ENCODE data around the gene GALNT10. TPM values are rescaled to one million over a fixed set of nuclear protein-coding genes. Genes with fewer than 3 reads are reported as not detected.

The GALNT10 gene
- total RNA-seq, 1 experiment from 2014 or later: 23.4 TPM

DNA sequence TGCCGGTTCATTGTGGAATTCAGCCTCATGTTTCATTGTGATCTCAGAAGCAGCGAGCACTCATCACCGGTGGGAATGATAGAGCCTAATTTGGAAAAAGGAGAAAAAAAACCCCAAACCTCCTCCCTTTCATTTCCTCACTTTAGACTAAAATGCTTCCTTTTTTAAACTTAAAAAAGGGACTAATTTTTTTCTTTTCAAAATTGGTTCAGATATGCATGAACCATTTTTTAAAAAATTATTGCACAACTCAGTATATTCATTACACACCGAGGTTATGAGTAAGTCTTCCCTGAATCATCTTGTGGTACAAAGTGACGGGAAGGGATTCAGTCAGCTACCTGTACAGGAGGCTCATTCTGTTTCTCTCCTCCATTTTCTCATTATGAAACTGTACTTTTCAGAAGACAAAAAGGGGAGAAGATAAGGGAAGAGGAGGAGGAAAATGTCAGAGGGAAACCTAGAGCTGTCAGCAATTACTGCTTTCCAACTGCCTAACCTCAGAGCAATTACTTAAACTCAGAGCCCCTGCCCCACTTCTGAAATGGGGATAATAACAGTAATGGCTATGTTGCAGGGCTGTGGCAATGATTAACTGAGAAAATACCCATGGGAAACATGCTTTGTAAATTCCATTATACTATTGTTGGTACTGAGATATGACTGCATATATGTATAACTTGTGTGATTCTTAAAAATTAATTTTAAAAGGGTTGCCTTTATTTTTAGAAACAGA, 24.0 kb downstream of the GALNT10 start:
- Histone ChIP-seq H3K9me3 (no peaks in the 10 kb centered on the region), H3K27me3 (replicated peaks; ENCODE audit: control insufficient read depth, insufficient read depth, low read length) (no peaks in the 10 kb centered on the region), H3K4me1 (no peaks in the 10 kb centered on the region), H3K4me3 (ENCODE audit: low read depth, low read length) (no peak overlapping the region), H3K36me3 (ENCODE audit: control insufficient read depth, insufficient read depth, low read length) (no peaks in the 10 kb centered on the region)
- no peaks in the 10 kb centered on the region for H3K27me3 Mint-ChIP-seq (ENCODE audit: insufficient read depth, unreplicated experiment)
- no peaks in the 10 kb centered on the region for H3K4me1 Mint-ChIP-seq (ENCODE audit: low read depth, unreplicated experiment)
- ChIA-PET CTCF (no interaction called here), POLR2A (no interaction called here)
- H3K9me3 Mint-ChIP-seq (ENCODE audit: unreplicated experiment): no peaks in the 10 kb centered on the region
- no peak overlapping the region for H3K4me3 Mint-ChIP-seq (ENCODE audit: unreplicated experiment)
- intact Hi-C loops (cut with micrococcal nuclease; ENCODE audit: unreplicated experiment): no loop called here
- no peak overlapping the region for H3K27ac Mint-ChIP-seq (ENCODE audit: unreplicated experiment)
- DNase-seq: no peak
- no TSS peak for BruUV-seq (replicated peaks)
- TF ChIP-seq, protein P1, sequence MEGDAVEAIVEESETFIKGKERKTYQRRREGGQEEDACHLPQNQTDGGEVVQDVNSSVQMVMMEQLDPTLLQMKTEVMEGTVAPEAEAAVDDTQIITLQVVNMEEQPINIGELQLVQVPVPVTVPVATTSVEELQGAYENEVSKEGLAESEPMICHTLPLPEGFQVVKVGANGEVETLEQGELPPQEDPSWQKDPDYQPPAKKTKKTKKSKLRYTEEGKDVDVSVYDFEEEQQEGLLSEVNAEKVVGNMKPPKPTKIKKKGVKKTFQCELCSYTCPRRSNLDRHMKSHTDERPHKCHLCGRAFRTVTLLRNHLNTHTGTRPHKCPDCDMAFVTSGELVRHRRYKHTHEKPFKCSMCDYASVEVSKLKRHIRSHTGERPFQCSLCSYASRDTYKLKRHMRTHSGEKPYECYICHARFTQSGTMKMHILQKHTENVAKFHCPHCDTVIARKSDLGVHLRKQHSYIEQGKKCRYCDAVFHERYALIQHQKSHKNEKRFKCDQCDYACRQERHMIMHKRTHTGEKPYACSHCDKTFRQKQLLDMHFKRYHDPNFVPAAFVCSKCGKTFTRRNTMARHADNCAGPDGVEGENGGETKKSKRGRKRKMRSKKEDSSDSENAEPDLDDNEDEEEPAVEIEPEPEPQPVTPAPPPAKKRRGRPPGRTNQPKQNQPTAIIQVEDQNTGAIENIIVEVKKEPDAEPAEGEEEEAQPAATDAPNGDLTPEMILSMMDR (IDR thresholded peaks at IDR 0.05; ENCODE audit: insufficient read depth in 1 of 2, low read depth in 1 of 2, low read length in 1 of 2, severe bottlenecking in 1 of 2, unreplicated experiment in 1 of 2): no peak
- H3K36me3 Mint-ChIP-seq (ENCODE audit: insufficient read depth, unreplicated experiment): no peaks in the 10 kb centered on the region

DNA sequence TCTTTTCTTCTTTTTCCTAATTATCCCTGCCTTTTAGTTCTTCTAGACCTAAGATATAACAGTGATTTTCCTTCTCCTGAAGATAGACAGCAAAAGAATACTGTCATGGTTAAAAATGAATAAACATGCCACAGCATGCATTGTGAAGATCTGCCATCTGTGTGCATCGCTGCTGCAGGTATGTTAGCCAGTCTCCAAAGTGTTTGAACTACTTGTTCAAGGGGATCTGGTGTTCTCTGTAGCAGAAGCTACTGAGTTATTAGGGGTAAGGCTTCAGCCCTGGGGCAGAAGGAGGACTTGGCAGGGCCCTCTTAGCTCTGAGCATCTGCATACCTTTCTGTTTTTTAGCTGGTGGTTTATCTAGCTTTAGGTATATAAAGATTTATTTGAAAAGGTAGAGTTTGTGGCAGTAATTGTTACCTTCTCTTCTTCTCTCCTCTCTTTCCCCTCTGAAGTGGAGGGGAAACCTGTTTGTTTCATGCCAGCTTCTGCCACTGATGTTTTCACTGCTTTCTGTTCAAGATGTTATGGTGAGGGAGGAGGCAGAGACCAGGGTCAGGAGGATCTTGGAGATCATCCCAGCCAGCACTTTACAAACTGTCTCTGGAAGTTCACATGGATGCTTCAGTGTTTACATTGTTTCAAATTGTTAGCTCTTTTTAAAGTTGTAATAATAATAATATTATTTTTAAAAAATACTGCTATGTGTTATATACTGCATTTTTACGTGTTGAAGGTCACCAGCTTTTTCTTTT, 25.2 kb downstream of the GALNT10 start:
- Histone ChIP-seq H3K9me3 (no peaks in the 10 kb centered on the region), H3K4me1 (no peaks in the 10 kb centered on the region), H3K4me3 (ENCODE audit: low read depth, low read length) (no peak overlapping the region), H3K36me3 (ENCODE audit: control insufficient read depth, insufficient read depth, low read length) (no peaks in the 10 kb centered on the region), H3K27me3 (replicated peaks; ENCODE audit: control insufficient read depth, insufficient read depth, low read length) (no peaks in the 10 kb centered on the region)
- H3K36me3 Mint-ChIP-seq (ENCODE audit: insufficient read depth, unreplicated experiment): no peaks in the 10 kb centered on the region
- no peaks in the 10 kb centered on the region for H3K4me1 Mint-ChIP-seq (ENCODE audit: low read depth, unreplicated experiment)
- no TSS peak for BruUV-seq (replicated peaks)
- CTCF ChIA-PET: no interaction called here
- H3K4me3 Mint-ChIP-seq (ENCODE audit: unreplicated experiment): no peak overlapping the region
- no peak for DNase-seq
- TF ChIP-seq, protein P1 (IDR thresholded peaks at IDR 0.05; ENCODE audit: insufficient read depth in 1 of 2, low read depth in 1 of 2, low read length in 1 of 2, severe bottlenecking in 1 of 2, unreplicated experiment in 1 of 2): no peak
- intact Hi-C loops (cut with micrococcal nuclease; ENCODE audit: unreplicated experiment): no loop called here
- POLR2A ChIA-PET: no interaction called here
- no peaks in the 10 kb centered on the region for H3K27me3 Mint-ChIP-seq (ENCODE audit: insufficient read depth, unreplicated experiment)
- no peak overlapping the region for H3K27ac Mint-ChIP-seq (ENCODE audit: unreplicated experiment)
- H3K9me3 Mint-ChIP-seq (ENCODE audit: unreplicated experiment): no peaks in the 10 kb centered on the region

DNA sequence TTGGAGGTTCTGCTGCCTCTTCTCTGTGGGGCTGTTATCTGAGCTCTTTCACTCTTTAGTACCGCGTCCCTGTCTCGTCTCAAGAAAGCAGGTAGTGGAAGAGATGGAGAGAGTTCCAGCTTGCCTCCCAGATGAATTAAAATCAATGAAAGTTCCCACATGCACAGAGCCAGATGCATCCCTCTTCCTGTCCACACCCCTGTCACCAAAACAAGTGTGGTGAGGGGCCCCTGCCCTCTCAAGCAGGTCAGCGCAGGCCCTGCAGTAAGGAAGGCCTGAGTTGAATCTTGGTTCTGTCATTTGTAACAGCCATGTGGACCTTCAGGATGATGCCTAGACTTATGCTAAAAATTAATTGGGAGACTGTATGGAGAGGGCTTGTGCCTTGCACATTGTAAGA, 26.9 kb downstream of the GALNT10 start:
- Mint-ChIP-seq H3K4me1 (ENCODE audit: low read depth, unreplicated experiment) (no peaks in the 10 kb centered on the region), H3K4me3 (ENCODE audit: unreplicated experiment) (no peak overlapping the region), H3K36me3 (ENCODE audit: insufficient read depth, unreplicated experiment) (no peaks in the 10 kb centered on the region), H3K27me3 (ENCODE audit: insufficient read depth, unreplicated experiment) (no peaks in the 10 kb centered on the region), H3K9me3 (ENCODE audit: unreplicated experiment) (no peaks in the 10 kb centered on the region), H3K27ac (ENCODE audit: unreplicated experiment) (no peak overlapping the region)
- Histone ChIP-seq H3K27me3 (replicated peaks; ENCODE audit: control insufficient read depth, insufficient read depth, low read length) (no peaks in the 10 kb centered on the region), H3K36me3 (ENCODE audit: control insufficient read depth, insufficient read depth, low read length) (no peaks in the 10 kb centered on the region), H3K9me3 (no peaks in the 10 kb centered on the region), H3K4me1 (no peaks in the 10 kb centered on the region), H3K4me3 (ENCODE audit: low read depth, low read length) (no peak overlapping the region)
- ChIA-PET CTCF (no interaction called here), POLR2A (interaction anchor here (0.6 kb wide), 1 partner anchor 503 kb away, joined by 3 read pairs; no protein-coding TSS in a partner anchor)
- DNase-seq: no peak
- intact Hi-C loops (cut with micrococcal nuclease; ENCODE audit: unreplicated experiment): no loop called here
- BruUV-seq (replicated peaks): no TSS peak
- TF ChIP-seq, protein P1 (IDR thresholded peaks at IDR 0.05; ENCODE audit: insufficient read depth in 1 of 2, low read depth in 1 of 2, low read length in 1 of 2, severe bottlenecking in 1 of 2, unreplicated experiment in 1 of 2): no peak
